LoVo (cell line): ENCODE measurements around the gene STPG1.

Source experiments
- DNase-seq: peaks from one replicate; pipeline ENCODE4 v3.0.0-alpha.2; 2016; ENCODE audit warnings: low spot score

Gene STPG1

DNA sequence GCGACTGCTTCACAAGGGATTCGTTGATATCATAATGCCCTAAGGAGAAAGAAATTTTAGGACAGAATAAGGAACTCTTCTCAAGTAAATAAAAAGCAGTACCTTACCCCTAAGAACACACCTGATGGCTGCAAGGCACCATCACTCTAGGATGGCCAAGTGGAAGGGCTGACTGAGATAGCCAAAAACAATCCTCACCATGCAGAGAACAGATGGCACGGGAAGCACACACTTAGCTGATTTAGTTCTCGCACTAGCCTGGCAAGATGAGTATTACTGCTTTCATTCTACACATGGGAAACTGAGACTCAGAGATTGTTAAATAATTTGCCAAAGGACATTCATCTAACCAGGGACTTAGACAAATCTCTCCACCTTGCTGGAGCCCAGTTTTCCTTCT, 43.8 kb downstream of the STPG1 start:
- DNase-seq = no peak

DNA sequence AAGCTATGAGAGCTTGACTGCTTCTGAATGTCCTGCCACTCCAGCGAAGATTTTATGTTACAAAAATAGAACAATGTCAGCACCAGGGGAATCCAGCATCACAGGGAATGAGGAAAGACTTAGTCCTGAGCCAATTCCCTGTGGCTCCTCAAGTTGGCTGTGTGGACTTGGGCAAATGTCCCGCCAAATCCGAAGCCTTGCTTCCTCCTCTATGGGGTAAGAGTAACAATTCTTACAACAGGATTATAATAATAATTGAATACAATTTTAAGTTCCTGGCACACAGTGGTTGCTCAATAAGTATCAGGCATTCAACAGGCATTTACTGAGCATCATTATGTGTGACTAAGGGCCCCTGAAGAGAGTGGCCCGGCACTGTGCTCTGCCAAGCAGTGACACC, 44.4 kb downstream of the STPG1 start:
- no peak for DNase-seq

GRCh38 chr1:24366707-24367106, 46.9 kb downstream of the STPG1 start:
- DNase-seq = no peak

- DNase-seq = peak; percentile 92
Measured at GRCh38 chr1:24364975-24365678, 48.5 kb downstream of the STPG1 start.

- peak; percentile 70 for DNase-seq
Measured at GRCh38 chr1:24364605-24364974, 49.0 kb downstream of the STPG1 start.

GRCh38 chr1:24363994-24364393, 49.6 kb downstream of the STPG1 start:
- no peak for DNase-seq

- DNase-seq = peak; percentile 27
Measured at GRCh38 chr1:24362982-24363614, 50.5 kb downstream of the STPG1 start.

- no peak for DNase-seq
Measured at GRCh38 chr1:24362396-24362795, 51.2 kb downstream of the STPG1 start.

DNA sequence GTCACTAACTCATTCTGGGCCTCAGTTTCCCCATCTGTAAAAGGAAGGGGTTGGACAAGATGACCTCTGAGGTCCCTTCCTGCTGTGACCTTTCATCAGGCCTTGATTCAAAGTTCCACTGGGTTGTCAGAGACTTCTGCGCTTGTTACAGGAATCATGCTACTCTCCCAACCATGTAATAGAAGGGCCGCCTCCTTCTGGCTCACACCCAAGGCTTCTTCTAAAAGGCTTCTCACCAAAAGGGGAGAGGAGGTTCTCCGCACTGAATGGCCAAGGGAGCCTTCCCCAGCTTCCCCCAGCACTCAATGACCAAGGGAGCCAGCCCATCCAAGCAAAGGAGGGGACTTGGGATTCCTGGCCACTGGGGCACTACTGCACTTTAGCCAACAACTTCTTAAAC, 51.8 kb downstream of the STPG1 start:
- no peak for DNase-seq

DNA sequence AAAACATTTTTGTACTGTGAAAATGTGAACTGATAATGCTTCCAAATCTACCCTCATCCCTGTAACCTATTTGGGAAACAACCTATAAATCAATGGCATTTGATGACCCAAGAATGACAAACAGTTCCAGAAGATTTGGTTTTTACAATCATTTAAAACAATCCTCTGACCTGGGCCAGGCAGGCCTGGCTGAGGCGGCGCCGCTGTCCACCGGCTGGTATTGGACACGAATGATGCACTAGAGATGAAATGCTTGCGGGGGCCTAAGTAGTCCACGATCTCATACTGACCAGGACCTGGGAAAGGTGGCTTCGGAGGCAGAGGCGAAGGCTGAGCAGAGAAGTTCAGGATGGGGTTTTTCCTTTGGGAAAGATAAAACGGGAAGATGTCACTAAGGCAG, 52.9 kb downstream of the STPG1 start:
- DNase-seq = no peak

DNA sequence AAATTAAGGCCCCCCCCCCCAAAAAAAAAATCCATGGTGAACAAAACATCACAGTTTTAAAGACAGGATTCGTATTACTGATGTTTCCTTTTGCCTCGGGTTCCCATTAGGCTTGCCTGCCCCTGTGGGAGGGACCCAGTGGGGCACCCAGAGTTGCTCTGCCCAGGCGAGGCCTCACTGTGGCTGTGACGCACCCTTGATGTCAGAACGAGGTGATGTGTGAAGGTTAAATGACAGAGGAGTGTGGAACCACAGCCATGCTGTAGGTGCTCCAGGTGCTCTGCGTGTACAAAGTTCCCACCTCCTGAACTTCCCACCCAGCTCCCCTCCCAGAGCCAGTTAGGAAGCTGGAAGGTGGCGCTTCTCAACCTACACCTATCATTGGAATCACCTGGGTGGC, 56.5 kb downstream of the STPG1 start:
- no peak for DNase-seq

GRCh38 chr1:24355466-24355865, 58.1 kb downstream of the STPG1 start:
- no peak for DNase-seq

GRCh38 chr1:24353292-24353891, 60.2 kb downstream of the STPG1 start:
- no peak for DNase-seq

- no peak for DNase-seq
Measured at GRCh38 chr1:24351918-24352627, 61.5 kb downstream of the STPG1 start.

- DNase-seq = no peak
Measured at GRCh38 chr1:24351247-24351646, 62.3 kb downstream of the STPG1 start.

DNA sequence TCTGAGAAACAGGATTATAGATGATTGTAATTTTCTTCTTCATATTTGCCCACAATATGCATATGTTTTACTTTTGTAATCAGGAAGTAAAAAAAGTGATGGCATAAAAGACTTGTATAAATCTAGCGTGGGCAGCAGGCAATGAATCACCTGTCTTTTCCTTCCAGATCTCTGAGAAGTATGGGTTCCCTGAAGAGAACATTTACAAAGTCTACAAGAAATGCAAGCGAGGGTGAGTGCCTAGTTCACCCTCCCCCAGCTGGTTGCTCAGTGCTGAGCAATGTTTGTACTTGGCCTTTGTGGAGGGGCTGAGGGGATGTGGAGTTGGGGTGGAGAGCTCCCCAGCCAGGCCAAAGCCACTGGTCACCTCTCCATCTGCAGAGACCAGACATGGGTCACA, 63.7 kb downstream of the STPG1 start:
- DNase-seq = no peak

GRCh38 chr1:24348196-24348595, 65.4 kb downstream of the STPG1 start:
- DNase-seq = no peak

GRCh38 chr1:24347159-24347934, 66.2 kb downstream of the STPG1 start:
- no peak for DNase-seq

DNA sequence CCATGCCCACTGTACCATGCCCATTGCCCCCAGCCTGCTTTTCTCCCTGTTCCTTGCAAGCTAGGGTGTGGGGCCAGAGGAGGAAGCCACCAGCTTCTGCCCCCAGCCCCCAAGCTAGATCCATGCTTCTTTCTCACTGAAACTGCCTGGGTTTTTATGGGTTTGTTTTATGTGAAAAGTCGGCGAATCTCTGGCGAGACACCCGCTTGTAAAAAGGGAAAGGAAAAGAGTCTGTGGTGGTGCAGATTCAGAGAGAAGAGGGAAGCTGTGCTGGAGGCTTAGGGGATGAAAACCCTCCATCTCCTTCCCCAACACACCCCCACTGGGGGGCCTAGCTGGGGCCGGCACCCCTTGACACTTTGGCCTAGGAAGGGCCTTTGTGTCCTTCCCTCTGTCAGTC, 68.2 kb downstream of the STPG1 start:
- DNase-seq = no peak

DNA sequence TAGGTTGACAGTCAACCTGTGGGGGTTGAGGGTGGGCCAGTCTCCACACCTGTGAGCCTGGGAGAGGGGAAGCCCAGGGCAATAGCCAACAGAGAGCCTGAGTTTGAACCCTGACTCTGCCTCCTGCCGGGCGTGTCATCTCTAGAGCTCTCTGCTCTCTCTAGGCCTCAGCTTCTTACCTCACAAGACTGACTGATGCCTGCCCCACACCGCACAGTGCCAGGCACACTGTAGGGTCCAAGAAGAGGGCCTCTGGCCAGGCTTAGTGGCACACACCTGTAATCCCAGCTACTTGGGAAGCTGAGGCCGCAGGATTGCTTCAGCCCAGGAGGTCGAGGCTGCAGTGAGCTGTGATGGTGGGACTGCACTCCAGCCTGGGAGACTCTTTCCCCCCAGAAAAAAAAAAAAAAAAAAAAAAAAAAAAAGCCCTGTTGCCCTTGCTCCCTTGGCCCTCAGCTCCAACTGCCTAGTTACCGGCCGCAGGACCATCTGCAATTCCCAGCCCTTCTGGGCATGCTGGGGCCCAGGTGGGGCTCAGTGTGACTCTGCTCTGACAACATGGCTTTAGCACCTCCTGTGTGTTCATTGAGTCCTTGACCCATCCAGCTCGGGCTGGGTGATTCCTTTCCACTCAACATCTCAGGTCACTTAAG, 69.4 kb downstream of the STPG1 start:
- no peak for DNase-seq

GRCh38 chr1:24343412-24344089, 70.0 kb downstream of the STPG1 start:
- no peak for DNase-seq
